ENCODE data around the gene VIPR1.

Gene VIPR1

DNA sequence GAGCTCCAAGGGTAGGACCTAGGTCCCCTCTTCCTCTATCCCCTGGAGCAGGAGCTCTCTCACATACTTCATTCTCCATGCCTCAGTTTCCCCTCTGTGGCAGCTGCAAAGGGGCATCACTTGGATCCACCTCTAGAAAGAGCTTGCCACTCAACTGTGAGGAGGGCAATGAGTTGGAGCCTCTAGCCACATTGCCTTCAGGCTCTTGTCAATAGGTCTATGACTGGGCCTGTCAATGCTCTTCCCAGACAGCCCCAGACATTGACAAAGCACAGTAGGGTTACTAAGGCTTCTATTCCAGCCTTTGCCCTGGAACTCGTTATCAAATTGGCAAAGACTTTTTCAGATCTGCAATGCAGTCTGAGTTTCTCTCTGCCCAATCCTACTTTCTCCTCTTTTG, 4.4 kb upstream of the VIPR1 start:
- no peaks in the 10 kb centered on the region for H3K9me2 ChIP-seq (replicated peaks; ENCODE audit: insufficient read depth, low read length)
- H3K4me3 ChIP-seq (ENCODE audit: insufficient read depth, low read length, poor library complexity, severe bottlenecking) = no peak overlapping the region
- no peaks in the 10 kb centered on the region for H3K9me3 ChIP-seq (ENCODE audit: insufficient read depth, low read length)
- no peaks in the 10 kb centered on the region for H3K36me3 ChIP-seq (ENCODE audit: low read length)
- H4K20me1 ChIP-seq (ENCODE audit: low read depth, low read length) = no peaks in the 10 kb centered on the region
- no peak overlapping the region for H3K4me2 ChIP-seq (ENCODE audit: low read depth, low read length, poor library complexity, severe bottlenecking)
- no peak overlapping the region for H3K27ac ChIP-seq (ENCODE audit: low read depth, low read length)
- no peaks in the 10 kb centered on the region for H3F3A ChIP-seq (ENCODE audit: insufficient read depth)
- H3K79me2 ChIP-seq (ENCODE audit: insufficient read depth, low read length) = no peaks in the 10 kb centered on the region
- TF ChIP-seq, protein P1, sequence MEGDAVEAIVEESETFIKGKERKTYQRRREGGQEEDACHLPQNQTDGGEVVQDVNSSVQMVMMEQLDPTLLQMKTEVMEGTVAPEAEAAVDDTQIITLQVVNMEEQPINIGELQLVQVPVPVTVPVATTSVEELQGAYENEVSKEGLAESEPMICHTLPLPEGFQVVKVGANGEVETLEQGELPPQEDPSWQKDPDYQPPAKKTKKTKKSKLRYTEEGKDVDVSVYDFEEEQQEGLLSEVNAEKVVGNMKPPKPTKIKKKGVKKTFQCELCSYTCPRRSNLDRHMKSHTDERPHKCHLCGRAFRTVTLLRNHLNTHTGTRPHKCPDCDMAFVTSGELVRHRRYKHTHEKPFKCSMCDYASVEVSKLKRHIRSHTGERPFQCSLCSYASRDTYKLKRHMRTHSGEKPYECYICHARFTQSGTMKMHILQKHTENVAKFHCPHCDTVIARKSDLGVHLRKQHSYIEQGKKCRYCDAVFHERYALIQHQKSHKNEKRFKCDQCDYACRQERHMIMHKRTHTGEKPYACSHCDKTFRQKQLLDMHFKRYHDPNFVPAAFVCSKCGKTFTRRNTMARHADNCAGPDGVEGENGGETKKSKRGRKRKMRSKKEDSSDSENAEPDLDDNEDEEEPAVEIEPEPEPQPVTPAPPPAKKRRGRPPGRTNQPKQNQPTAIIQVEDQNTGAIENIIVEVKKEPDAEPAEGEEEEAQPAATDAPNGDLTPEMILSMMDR (IDR thresholded peaks at IDR 0.05; ENCODE audit: insufficient read depth, low read length, poor library complexity, severe bottlenecking) = no peak
- no peak for TF ChIP-seq EZH2phosphoT487 (conservative IDR thresholded peaks at IDR 0.05; ENCODE audit: low read length)
- no peak overlapping the region for H2AFZ ChIP-seq (ENCODE audit: low read depth, low read length, severe bottlenecking)
- H3K27me3 ChIP-seq (ENCODE audit: low read length) = no peaks in the 10 kb centered on the region
- no peak overlapping the region for H3K9ac ChIP-seq (ENCODE audit: low read length)

- no peak overlapping the region for H3K9ac ChIP-seq (ENCODE audit: low read length)
- H3K27me3 ChIP-seq (ENCODE audit: low read length) = no peaks in the 10 kb centered on the region
- no peaks in the 10 kb centered on the region for H3F3A ChIP-seq (ENCODE audit: insufficient read depth)
- H3K36me3 ChIP-seq (ENCODE audit: low read length) = no peaks in the 10 kb centered on the region
- no peak overlapping the region for H3K4me3 ChIP-seq (ENCODE audit: insufficient read depth, low read length, poor library complexity, severe bottlenecking)
- no peak for TF ChIP-seq EZH2phosphoT487 (conservative IDR thresholded peaks at IDR 0.05; ENCODE audit: low read length)
- TF ChIP-seq, protein P1 (IDR thresholded peaks at IDR 0.05; ENCODE audit: insufficient read depth, low read length, poor library complexity, severe bottlenecking) = no peak
- no peaks in the 10 kb centered on the region for H3K79me2 ChIP-seq (ENCODE audit: insufficient read depth, low read length)
- H4K20me1 ChIP-seq (ENCODE audit: low read depth, low read length) = no peaks in the 10 kb centered on the region
- H3K27ac ChIP-seq (ENCODE audit: low read depth, low read length) = no peak overlapping the region
- H3K9me2 ChIP-seq (replicated peaks; ENCODE audit: insufficient read depth, low read length) = no peaks in the 10 kb centered on the region
- no peak overlapping the region for H3K4me2 ChIP-seq (ENCODE audit: low read depth, low read length, poor library complexity, severe bottlenecking)
- H2AFZ ChIP-seq (ENCODE audit: low read depth, low read length, severe bottlenecking) = no peak overlapping the region
- no peaks in the 10 kb centered on the region for H3K9me3 ChIP-seq (ENCODE audit: insufficient read depth, low read length)
These were observed 3.5 kb upstream of the VIPR1 start for GRCh38 chr3:42498791-42499477.

GRCh38 chr3:42499478-42499871, 3.0 kb upstream of the VIPR1 start:
- H3K27me3 ChIP-seq (ENCODE audit: low read length) = no peaks in the 10 kb centered on the region
- H3K79me2 ChIP-seq (ENCODE audit: insufficient read depth, low read length) = no peaks in the 10 kb centered on the region

More at GRCh38 chr3:42499478-42499871, 3.0 kb upstream of the VIPR1 start:
- no peak overlapping the region for H2AFZ ChIP-seq (ENCODE audit: low read depth, low read length, severe bottlenecking)
- no peak for TF ChIP-seq EZH2phosphoT487 (conservative IDR thresholded peaks at IDR 0.05; ENCODE audit: low read length)
- TF ChIP-seq, protein P1 (IDR thresholded peaks at IDR 0.05; ENCODE audit: insufficient read depth, low read length, poor library complexity, severe bottlenecking) = no peak
- H3K9me3 ChIP-seq (ENCODE audit: insufficient read depth, low read length) = no peaks in the 10 kb centered on the region
- no peak overlapping the region for H3K4me3 ChIP-seq (ENCODE audit: insufficient read depth, low read length, poor library complexity, severe bottlenecking)
- no peaks in the 10 kb centered on the region for H3K36me3 ChIP-seq (ENCODE audit: low read length)
- H4K20me1 ChIP-seq (ENCODE audit: low read depth, low read length) = no peaks in the 10 kb centered on the region
- H3K9me2 ChIP-seq (replicated peaks; ENCODE audit: insufficient read depth, low read length) = no peaks in the 10 kb centered on the region
- H3K9ac ChIP-seq (ENCODE audit: low read length) = no peak overlapping the region
- H3K4me2 ChIP-seq (ENCODE audit: low read depth, low read length, poor library complexity, severe bottlenecking) = no peak overlapping the region
- H3F3A ChIP-seq (ENCODE audit: insufficient read depth) = no peaks in the 10 kb centered on the region
- no peak overlapping the region for H3K27ac ChIP-seq (ENCODE audit: low read depth, low read length)

Measured in SU-DHL-6 (cell line).